Nephron (organoid): ENCODE measurements around the gene POLD4.

ENCODE experiments used
- H3K27ac Mint-ChIP-seq, 3 experiments: 2 replicates each; pipeline ENCODE4 v1.8.0; 2020; ENCODE audit warnings: mixed read lengths in 3 of 3, mild to moderate bottlenecking in 2 of 3, moderate library complexity in 1 of 3
- H3K27me3 Mint-ChIP-seq: 2 replicates; pipeline ENCODE4 v1.8.0; 2021; ENCODE audit warnings: low read depth, mild to moderate bottlenecking, moderate library complexity, mixed read lengths
- H3K36me3 Mint-ChIP-seq: 2 replicates; pipeline ENCODE4 v1.8.0; 2020; ENCODE audit warnings: low read depth, mixed read lengths
- H3K4me1 Mint-ChIP-seq: 2 replicates; pipeline ENCODE4 v1.8.0; 2020; ENCODE audit warnings: mixed read lengths
- H3K4me3 Mint-ChIP-seq, 3 experiments: 2 replicates each; pipeline ENCODE4 v1.8.0; 2020; ENCODE audit warnings: mild to moderate bottlenecking in 3 of 3, mixed read lengths in 3 of 3, moderate library complexity in 2 of 3
- H3K9me3 Mint-ChIP-seq: 2 replicates; pipeline ENCODE4 v1.8.0; 2020; ENCODE audit warnings: mixed read lengths
- TF ChIP-seq, protein P1 (sequence below), 3 experiments: fragments of 200-600 bp; sonication (generic); IDR thresholded peaks; one replicate each; pipeline ENCODE4 v1.5.0; 2021; ENCODE audit warnings: antibody characterized with exemption in 3 of 3; ENCODE audit not compliant: unreplicated experiment in 3 of 3

The POLD4 gene

GRCh38 chr11:67376063-67376820 is 22.9 kb upstream of the POLD4 start:
- H3K4me1 Mint-ChIP-seq = peaks cover 31% of the 10 kb centered on the region
- H3K4me3 Mint-ChIP-seq = peak overlapping the region; percentile 62 to 72 (median 69)
- H3K36me3 Mint-ChIP-seq = no peaks in the 10 kb centered on the region
- TF ChIP-seq, protein P1, sequence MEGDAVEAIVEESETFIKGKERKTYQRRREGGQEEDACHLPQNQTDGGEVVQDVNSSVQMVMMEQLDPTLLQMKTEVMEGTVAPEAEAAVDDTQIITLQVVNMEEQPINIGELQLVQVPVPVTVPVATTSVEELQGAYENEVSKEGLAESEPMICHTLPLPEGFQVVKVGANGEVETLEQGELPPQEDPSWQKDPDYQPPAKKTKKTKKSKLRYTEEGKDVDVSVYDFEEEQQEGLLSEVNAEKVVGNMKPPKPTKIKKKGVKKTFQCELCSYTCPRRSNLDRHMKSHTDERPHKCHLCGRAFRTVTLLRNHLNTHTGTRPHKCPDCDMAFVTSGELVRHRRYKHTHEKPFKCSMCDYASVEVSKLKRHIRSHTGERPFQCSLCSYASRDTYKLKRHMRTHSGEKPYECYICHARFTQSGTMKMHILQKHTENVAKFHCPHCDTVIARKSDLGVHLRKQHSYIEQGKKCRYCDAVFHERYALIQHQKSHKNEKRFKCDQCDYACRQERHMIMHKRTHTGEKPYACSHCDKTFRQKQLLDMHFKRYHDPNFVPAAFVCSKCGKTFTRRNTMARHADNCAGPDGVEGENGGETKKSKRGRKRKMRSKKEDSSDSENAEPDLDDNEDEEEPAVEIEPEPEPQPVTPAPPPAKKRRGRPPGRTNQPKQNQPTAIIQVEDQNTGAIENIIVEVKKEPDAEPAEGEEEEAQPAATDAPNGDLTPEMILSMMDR (IDR thresholded peaks at IDR 0.05; ENCODE audit: unreplicated experiment in 3 of 3) = no peak
- peak overlapping the region; percentile 81 to 99 (median 97) for H3K27ac Mint-ChIP-seq
- peaks cover 41% of the 10 kb centered on the region for H3K27me3 Mint-ChIP-seq
- no peaks in the 10 kb centered on the region for H3K9me3 Mint-ChIP-seq

GRCh38 chr11:67375320-67376055 is 22.1 kb upstream of the POLD4 start:
- TF ChIP-seq, protein P1 (IDR thresholded peaks at IDR 0.05; ENCODE audit: unreplicated experiment in 3 of 3) = no peak
- Mint-ChIP-seq H3K27me3 (peaks cover 36% of the 10 kb centered on the region), H3K9me3 (no peaks in the 10 kb centered on the region), H3K27ac (peak overlapping the region; percentile 74 to 99 (median 97)), H3K4me1 (peaks cover 38% of the 10 kb centered on the region), H3K36me3 (no peaks in the 10 kb centered on the region), H3K4me3 (peak overlapping the region; percentile 56 to 93 (median 69))

- Mint-ChIP-seq H3K4me1 (peaks cover 45% of the 10 kb centered on the region), H3K27ac (peak overlapping the region; percentile 97 to 99 (median 99)), H3K9me3 (no peaks in the 10 kb centered on the region), H3K27me3 (peaks cover 36% of the 10 kb centered on the region), H3K36me3 (no peaks in the 10 kb centered on the region), H3K4me3 (peak overlapping the region; percentile 87 to 93 (median 93))
- TF ChIP-seq, protein P1 (IDR thresholded peaks at IDR 0.05; ENCODE audit: unreplicated experiment in 3 of 3) = no peak
Observed at GRCh38 chr11:67374571-67375281, 21.4 kb upstream of the POLD4 start.

- TF ChIP-seq, protein P1 (IDR thresholded peaks at IDR 0.05; ENCODE audit: unreplicated experiment in 3 of 3) = peak in 2 of 3 experiments; percentile 22 to 28
- Mint-ChIP-seq H3K27ac (peak overlapping the region; percentile 97 to 99 (median 99)), H3K27me3 (peaks cover 36% of the 10 kb centered on the region), H3K9me3 (no peaks in the 10 kb centered on the region), H3K4me3 (peak overlapping the region; percentile 87 to 93 (median 93)), H3K4me1 (peaks cover 53% of the 10 kb centered on the region), H3K36me3 (no peaks in the 10 kb centered on the region)
Observed at GRCh38 chr11:67373648-67374570, 20.6 kb upstream of the POLD4 start.

GRCh38 chr11:67372993-67373647 is 19.8 kb upstream of the POLD4 start, which contains the start of gene CLCF1:
Gene CLCF1 (minus strand): TSS chr11:67373598. CDS start chr11:67373539, 59 bp downstream.
- H3K36me3 Mint-ChIP-seq = no peaks in the 10 kb centered on the region
- H3K4me3 Mint-ChIP-seq = peak within 1 kb of the TSS; percentile 87 to 93 (median 93)
- H3K27me3 Mint-ChIP-seq = peaks cover 36% of the 10 kb centered on the region
- H3K27ac Mint-ChIP-seq = peak within 1 kb of the TSS; percentile 97 to 99 (median 99)
- H3K9me3 Mint-ChIP-seq = no peaks in the 10 kb centered on the region
- peaks cover 57% of the 10 kb centered on the region for H3K4me1 Mint-ChIP-seq
- TF ChIP-seq, protein P1 (IDR thresholded peaks at IDR 0.05; ENCODE audit: unreplicated experiment in 3 of 3) = no peak
